ENCODE data around the gene KCTD16. TPM values are rescaled to one million over a fixed set of nuclear protein-coding genes. Genes with fewer than 3 reads are reported as not detected.

Gene KCTD16
- total RNA-seq, 1 experiment from 2014 or later = 0.08 TPM

GRCh38 chr5:144329681-144330080 lies 159.0 kb downstream of the KCTD16 start:
- ChIA-PET POLR2A (no interaction called here), CTCF (no interaction called here)
- in situ Hi-C loops (cut with HindIII; ENCODE audit: low pct_unique_long_range_greater_than_20kb, low sequenced_read_pairs) = no loop called here
- Histone ChIP-seq H3K36me3 (ENCODE audit: control insufficient read depth, insufficient read depth, low read length) (no peaks in the 10 kb centered on the region), H3K27ac (ENCODE audit: low read length) (no peak overlapping the region), H3K9me3 (ENCODE audit: control insufficient read depth, insufficient read depth, low read depth, low read length) (no peaks in the 10 kb centered on the region), H3K4me1 (ENCODE audit: control insufficient read depth, insufficient read depth, low read length) (no peaks in the 10 kb centered on the region), H3K4me3 (ENCODE audit: low read depth in 2 of 2, low read length in 2 of 2) (no peak overlapping the region), H3K27me3 (ENCODE audit: control insufficient read depth, insufficient read depth, low read length) (no peaks in the 10 kb centered on the region)
- ATAC-seq (no peak), DNase-seq (ENCODE audit: low read depth, low spot score) (no peak)
- intact Hi-C loops (cut with micrococcal nuclease; ENCODE audit: unreplicated experiment) = no loop called here
- TF ChIP-seq POLR2AphosphoS5 (IDR thresholded peaks at IDR 0.05; ENCODE audit: low read depth, low read length) (no peak), CTCF (IDR thresholded peaks at IDR 0.05) (no peak), REST (IDR thresholded peaks at IDR 0.05; ENCODE audit: insufficient read depth in 1 of 2, low read depth in 2 of 2, low read length in 1 of 2) (no peak)
- BruUV-seq (replicated peaks) = no TSS peak

- in situ Hi-C loops (cut with HindIII; ENCODE audit: low pct_unique_long_range_greater_than_20kb, low sequenced_read_pairs) (no loop called here), intact Hi-C loops (cut with micrococcal nuclease; ENCODE audit: unreplicated experiment) (no loop called here)
- Histone ChIP-seq H3K9me3 (ENCODE audit: control insufficient read depth, insufficient read depth, low read depth, low read length) (no peaks in the 10 kb centered on the region), H3K27me3 (ENCODE audit: control insufficient read depth, insufficient read depth, low read length) (no peaks in the 10 kb centered on the region), H3K27ac (ENCODE audit: low read length) (no peak overlapping the region), H3K4me1 (ENCODE audit: control insufficient read depth, insufficient read depth, low read length) (no peaks in the 10 kb centered on the region), H3K36me3 (ENCODE audit: control insufficient read depth, insufficient read depth, low read length) (no peaks in the 10 kb centered on the region), H3K4me3 (ENCODE audit: low read depth in 2 of 2, low read length in 2 of 2) (no peak overlapping the region)
- DNase-seq (ENCODE audit: low read depth, low spot score) = no peak
- ChIA-PET CTCF (interaction anchor here (0.6 kb wide), 1 partner anchor 11 kb away, joined by 5 read pairs; no protein-coding TSS in a partner anchor), POLR2A (no interaction called here)
- ATAC-seq = no peak
- TF ChIP-seq REST (IDR thresholded peaks at IDR 0.05; ENCODE audit: insufficient read depth in 1 of 2, low read depth in 2 of 2, low read length in 1 of 2) = no peak
- no peak for TF ChIP-seq TCF7L2 (IDR thresholded peaks at IDR 0.05; ENCODE audit: low read depth, low read length)
- no peak for TF ChIP-seq SIN3A (IDR thresholded peaks at IDR 0.05; ENCODE audit: borderline replicate concordance, insufficient read depth, low read depth, low read length)
- no peak for TF ChIP-seq POLR2AphosphoS5 (IDR thresholded peaks at IDR 0.05; ENCODE audit: low read depth, low read length)
- TF ChIP-seq CTCF (IDR thresholded peaks at IDR 0.05) = no peak
- BruUV-seq (replicated peaks) = no TSS peak
Observed at GRCh38 chr5:144331361-144331760, 160.7 kb downstream of the KCTD16 start.

All from Panc1 (cell line).